GM23248 (cell line): Measurements from ENCODE around the gene NUDC. TPM values are rescaled to one million over a fixed set of nuclear protein-coding genes. Genes with fewer than 3 reads are reported as not detected.

Experiments used
- DNase-seq: peaks from one replicate; pipeline ENCODE4 v3.0.0-alpha.2; 2015
- H2AFZ ChIP-seq: fragments of 200-600 bp; sonication (generic); 2 replicates; pipeline ENCODE4 v1.6.1; 2016; ENCODE audit warnings: antibody characterized with exemption
- H3F3A ChIP-seq: fragments of 200-600 bp; sonication (generic); 2 replicates; pipeline ENCODE4 v1.6.1; 2016; ENCODE audit warnings: mild to moderate bottlenecking, antibody characterized with exemption, mixed run types; ENCODE audit not compliant: insufficient read depth
- H3K27ac ChIP-seq: fragments of 200-600 bp; sonication (generic); 2 replicates; pipeline ENCODE4 v1.5.1; 2016; ENCODE audit warnings: mild to moderate bottlenecking
- H3K27me3 ChIP-seq: fragments of 200-600 bp; sonication (generic); replicated peaks from 2 replicates; pipeline ENCODE4 v1.6.1; 2016; ENCODE audit warnings: mild to moderate bottlenecking; ENCODE audit not compliant: insufficient read depth
- H3K36me3 ChIP-seq: fragments of 200-600 bp; sonication (generic); 2 replicates; pipeline ENCODE4 v1.6.1; 2016; ENCODE audit warnings: low read depth, mild to moderate bottlenecking
- H3K4me1 ChIP-seq: fragments of 200-600 bp; sonication (generic); 2 replicates; pipeline ENCODE4 v1.6.1; 2016; ENCODE audit warnings: mild to moderate bottlenecking; ENCODE audit not compliant: insufficient read depth
- H3K4me2 ChIP-seq: fragments of 200-600 bp; sonication (generic); one replicate; pipeline ENCODE4 v1.6.1; 2016; ENCODE audit warnings: mild to moderate bottlenecking; ENCODE audit not compliant: unreplicated experiment
- H3K4me3 ChIP-seq: fragments of 200-600 bp; sonication (generic); 2 replicates; pipeline ENCODE4 v1.5.1; 2016; ENCODE audit warnings: mild to moderate bottlenecking
- H3K79me2 ChIP-seq: fragments of 200-600 bp; sonication (generic); 2 replicates; pipeline ENCODE4 v1.6.1; 2016; ENCODE audit warnings: mild to moderate bottlenecking; ENCODE audit not compliant: insufficient read depth
- H3K9ac ChIP-seq: fragments of 200-600 bp; sonication (generic); 2 replicates; pipeline ENCODE4 v1.6.1; 2016; ENCODE audit warnings: mild to moderate bottlenecking
- H3K9me2 ChIP-seq: fragments of 200-600 bp; sonication (generic); 2 replicates; pipeline ENCODE4 v1.6.1; 2016; ENCODE audit warnings: mixed run types, mild to moderate bottlenecking, moderate library complexity; ENCODE audit not compliant: insufficient read depth
- H3K9me3 ChIP-seq: fragments of 200-600 bp; sonication (generic); one replicate; pipeline ENCODE4 v1.6.1; 2017; ENCODE audit warnings: low read depth
- H4K20me1 ChIP-seq: fragments of 200-600 bp; sonication (generic); 2 replicates; pipeline ENCODE4 v1.6.0; 2016; ENCODE audit not compliant: insufficient read depth
- EZH2 ChIP-seq: fragments of 200-600 bp; sonication (generic); IDR thresholded peaks from 2 replicates; pipeline ENCODE4 v1.6.1; 2018; ENCODE audit warnings: antibody characterized with exemption, mild to moderate bottlenecking; ENCODE audit not compliant: insufficient read depth, poor library complexity, severe bottlenecking
- EZH2phosphoT487 ChIP-seq: fragments of 200-600 bp; sonication (generic); IDR thresholded peaks from 2 replicates; pipeline ENCODE4 v1.6.1; 2018; ENCODE audit warnings: antibody characterized with exemption, moderate library complexity, mild to moderate bottlenecking, low read depth; ENCODE audit not compliant: insufficient read depth
- WGBS, 2 experiments: methylation state at CpG; one replicate each; pipeline ENCODE4 v1.1.6; 2015 to 2017; ENCODE audit warnings: low lambda C conversion rate in 2 of 2, low coverage in 1 of 2; ENCODE audit errors: missing lambda C conversion rate in 2 of 2; 5-methylcytosine and 5-hydroxymethylcytosine counted together
- in situ Hi-C: fragments of 300-500 bp; cut with MboI; formaldehyde crosslinking; loops from 2 replicates; pipeline ENCODE4 v1.15.0; 2020
- polyA plus RNA-seq: library from polyadenylated mRNA; unstranded; fragments of >200 nt; fragmentation: Nextera tagmentation; extraction: Ambion mirVana; gene quantifications from 2 replicates; pipeline ENCODE4 v1.2.1, GENCODE V29; 2016
- total RNA-seq: library from RNA; depleted of rRNA; stranded (reverse); fragments of >200 nt; shearing (Covaris generic); gene quantifications from 2 replicates; pipeline ENCODE4 v1.2.3, GENCODE V29; 2014

NUDC gene
- total and polyA plus RNA-seq, 2 experiments from 2014 or later = 50.0 to 118 TPM

DNA sequence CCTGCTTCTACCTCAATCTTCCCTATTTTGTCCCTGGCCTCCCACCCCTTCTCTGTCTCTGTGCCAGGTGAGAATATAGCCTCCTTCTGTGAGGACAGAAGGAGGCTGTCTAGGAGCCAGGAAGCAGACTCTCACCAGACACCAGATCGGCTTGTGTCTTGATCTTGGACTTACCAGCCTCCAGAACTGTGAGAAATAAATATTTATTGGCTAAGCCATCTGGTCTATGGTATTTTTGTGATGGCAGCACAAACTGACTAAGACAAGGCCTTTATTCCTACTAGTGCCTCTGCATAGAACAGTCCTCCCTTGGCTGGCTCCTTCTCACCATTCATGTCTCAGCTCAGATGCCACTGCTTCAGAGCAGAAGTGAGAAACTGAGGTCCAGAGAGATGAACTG is 33.3 kb upstream of the NUDC start:
- Histone ChIP-seq H3F3A (peaks cover 13% of the 10 kb centered on the region; the same call in 1 of the 2 replicates), H3K4me1 (peaks cover 14% of the 10 kb centered on the region), H3K27ac (no peak overlapping the region), H3K79me2 (peaks cover 63% of the 10 kb centered on the region), H3K9me2 (no peaks in the 10 kb centered on the region), H3K9me3 (no peaks in the 10 kb centered on the region), H3K4me2 (peak overlapping the region; percentile 98), H3K27me3 (no peaks in the 10 kb centered on the region), H3K4me3 (no peak overlapping the region), H4K20me1 (no peaks in the 10 kb centered on the region), H3K36me3 (peaks cover 42% of the 10 kb centered on the region), H3K9ac (peak overlapping the region; percentile 93), H2AFZ (no peak overlapping the region)
- 33 to 38% methylated on average over 1 of the region's 1 CpG for WGBS, 2 experiments
- no peak for DNase-seq
- in situ Hi-C loops = no loop called here
- no peak for TF ChIP-seq EZH2
- TF ChIP-seq EZH2phosphoT487 = no peak

DNA sequence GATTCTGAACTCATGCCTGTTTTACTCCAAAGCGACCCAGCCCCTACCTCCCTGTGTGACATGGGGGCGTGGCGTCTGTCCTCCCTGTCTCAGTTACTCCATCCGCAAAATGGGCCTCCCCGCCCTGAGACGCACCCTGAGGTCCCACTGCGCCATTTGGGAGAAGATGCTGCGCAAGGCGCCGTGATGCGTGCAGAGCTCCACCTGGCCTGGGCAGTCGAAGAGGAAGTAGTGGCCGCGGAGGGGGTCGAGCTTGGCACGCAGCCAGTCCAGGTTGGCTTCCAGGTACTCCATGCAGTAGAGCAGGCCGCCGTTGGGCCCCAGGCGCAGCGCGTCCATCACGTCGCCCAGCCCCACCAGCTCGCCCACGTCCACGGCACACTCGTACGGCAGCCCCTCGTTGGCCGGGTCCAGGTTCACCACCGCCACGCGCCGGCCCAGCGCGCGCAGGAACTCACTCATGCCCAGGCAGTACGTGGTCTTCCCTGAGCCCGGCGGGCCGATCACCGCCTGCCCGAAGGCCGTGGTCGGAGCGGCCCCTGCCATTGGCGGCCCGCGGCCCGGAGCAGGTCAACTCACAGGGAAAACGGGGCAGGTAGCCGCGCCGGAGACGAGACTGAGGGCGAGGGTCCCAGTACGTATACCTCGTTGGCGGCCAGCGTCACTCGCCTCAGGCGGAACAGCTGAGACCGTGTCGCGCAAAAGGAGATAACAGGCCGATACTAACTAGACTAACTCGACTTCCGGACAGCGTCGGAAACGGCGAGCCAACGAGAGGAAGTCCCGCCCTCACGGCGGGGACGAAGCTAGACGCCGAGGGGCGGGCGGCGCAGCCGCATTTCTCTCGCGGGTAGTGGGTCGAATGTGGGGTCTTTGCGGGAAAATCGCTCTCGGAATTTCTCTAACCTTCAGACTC is 31.7 kb upstream of the NUDC start, which contains the start of gene GPN2:
Gene GPN2, minus strand, starts transcription at position 733 of the 916 bp plus-strand sequence. Its CDS starts 187 bp downstream, at position 546.
- Histone ChIP-seq H3K27me3 (no peaks in the 10 kb centered on the region), H3K79me2 (peaks cover 57% of the 10 kb centered on the region), H4K20me1 (no peaks in the 10 kb centered on the region), H3K9me2 (no peaks in the 10 kb centered on the region), H3K27ac (peak within 1 kb of the TSS; percentile 80), H3K9ac (peak within 1 kb of the TSS; percentile 93), H3K4me2 (peak within 1 kb of the TSS; percentile 98), H3K9me3 (no peaks in the 10 kb centered on the region), H3K4me1 (peaks cover 14% of the 10 kb centered on the region), H3K4me3 (peak within 1 kb of the TSS; percentile 89), H2AFZ (peak within 1 kb of the TSS; percentile 90), H3K36me3 (peaks cover 33% of the 10 kb centered on the region), H3F3A (peaks cover 13% of the 10 kb centered on the region; the same call in 1 of the 2 replicates)
- WGBS, 2 experiments = 3% methylated on average over 87 to 89 of the region's 89 CpGs
- peak; percentile 90 for DNase-seq
- in situ Hi-C loops = no loop called here
- TF ChIP-seq EZH2 = no peak
- no peak for TF ChIP-seq EZH2phosphoT487

DNA sequence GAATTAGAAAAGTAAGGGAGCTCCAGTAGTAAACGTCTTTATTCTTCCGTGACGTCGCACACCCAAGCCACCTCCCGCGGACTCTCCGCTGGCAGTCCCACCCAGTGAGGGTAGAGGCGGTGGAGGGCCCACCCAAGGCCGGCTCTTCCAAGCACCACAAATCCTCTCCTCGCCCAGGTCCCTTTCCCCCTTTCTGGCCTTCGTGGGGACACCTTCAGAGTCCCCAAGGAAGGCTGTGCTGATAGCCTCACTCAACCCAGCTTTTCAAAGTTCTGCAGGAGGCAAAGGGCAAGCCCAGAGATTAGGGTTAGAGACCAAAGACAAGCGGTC is 31.1 kb upstream of the NUDC start:
- in situ Hi-C loops = no loop called here
- H3K79me2 ChIP-seq = peaks cover 57% of the 10 kb centered on the region
- H3K9ac ChIP-seq = peak overlapping the region; percentile 93
- 3 to 7% methylated on average over 12 of the region's 12 CpGs for WGBS, 2 experiments
- no peaks in the 10 kb centered on the region for H3K27me3 ChIP-seq
- H3K9me3 ChIP-seq = no peaks in the 10 kb centered on the region
- peaks cover 27% of the 10 kb centered on the region for H3K36me3 ChIP-seq
- H3F3A ChIP-seq = peaks cover 13% of the 10 kb centered on the region; the same call in 1 of the 2 replicates
- TF ChIP-seq EZH2phosphoT487 = no peak
- no peak for TF ChIP-seq EZH2
- H2AFZ ChIP-seq = peak overlapping the region; percentile 90
- peaks cover 14% of the 10 kb centered on the region for H3K4me1 ChIP-seq
- no peak for DNase-seq
- no peaks in the 10 kb centered on the region for H3K9me2 ChIP-seq
- peak overlapping the region; percentile 80 for H3K27ac ChIP-seq
- no peaks in the 10 kb centered on the region for H4K20me1 ChIP-seq
- peak overlapping the region; percentile 89 for H3K4me3 ChIP-seq
- peak overlapping the region; percentile 98 for H3K4me2 ChIP-seq

DNA sequence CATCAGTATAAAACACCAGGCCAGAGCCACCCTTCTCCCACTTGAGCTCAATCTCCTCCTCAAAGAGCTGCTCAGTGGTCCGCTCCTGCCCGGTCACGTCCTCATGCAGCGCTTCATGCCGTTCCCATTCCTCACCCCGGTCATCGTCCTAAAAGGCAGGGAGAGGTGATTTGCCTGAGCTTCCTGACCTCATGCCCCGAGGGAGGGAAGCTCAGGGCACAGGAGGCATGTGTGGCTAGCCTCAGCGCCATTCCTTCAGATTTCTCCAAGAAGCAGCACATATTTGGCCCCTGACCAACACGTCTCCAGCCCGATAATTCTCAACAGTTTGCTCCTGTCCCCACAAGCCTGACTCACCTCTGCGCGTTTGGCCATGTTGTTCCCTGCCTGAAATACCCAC is 27.3 kb upstream of the NUDC start:
- TF ChIP-seq EZH2 (no peak), EZH2phosphoT487 (no peak)

More for the DNA sequence above, 27.3 kb upstream of the NUDC start:
- Histone ChIP-seq H4K20me1 (no peaks in the 10 kb centered on the region), H3K36me3 (peaks cover 9% of the 10 kb centered on the region; the same call in 1 of the 2 replicates), H3K27ac (no peak overlapping the region), H3K9me2 (no peaks in the 10 kb centered on the region), H3K9ac (no peak overlapping the region), H2AFZ (no peak overlapping the region), H3K27me3 (no peaks in the 10 kb centered on the region), H3K79me2 (peaks cover 59% of the 10 kb centered on the region), H3K4me2 (no peak overlapping the region), H3K4me3 (no peak overlapping the region), H3K4me1 (peaks cover 10% of the 10 kb centered on the region), H3F3A (peaks cover 7% of the 10 kb centered on the region; the same call in 1 of the 2 replicates), H3K9me3 (no peaks in the 10 kb centered on the region)
- in situ Hi-C loops = no loop called here
- WGBS, 2 experiments = 92 to 94% methylated on average over 13 of the region's 13 CpGs
- no peak for DNase-seq
